Liver (tissue), 9 donors: ENCODE measurements around the gene GLRX. TPM values are rescaled to one million over a fixed set of nuclear protein-coding genes. Genes with fewer than 3 reads are reported as not detected.

Source experiments
- DNase-seq: peaks from one replicate; pipeline ENCODE4 v3.0.0-alpha.2; 2017; ENCODE audit warnings: low spot score
- H3K27ac ChIP-seq, 2 donors: one replicate each; pipeline ENCODE4 v1.7.0; 2013; ENCODE audit warnings: inconsistent platforms in 2 of 2, low read length in 2 of 2, control low read depth in 1 of 2, low read depth in 1 of 2, mild to moderate bottlenecking in 1 of 2
- H3K27me3 ChIP-seq, 4 donors: one replicate each; pipeline versions ENCODE4 v1.6.1 to v1.7.0; 2013; ENCODE audit warnings: low read length in 3 of 4, inconsistent platforms in 1 of 4, mild to moderate bottlenecking in 1 of 4, moderate library complexity in 1 of 4; ENCODE audit not compliant: control insufficient read depth in 4 of 4, insufficient read depth in 4 of 4
- H3K36me3 ChIP-seq, 4 donors: one replicate each; pipeline versions ENCODE4 v1.6.1 to v1.7.0; 2013; ENCODE audit warnings: low read length in 3 of 4, mild to moderate bottlenecking in 3 of 4, low read depth in 1 of 4, moderate library complexity in 1 of 4; ENCODE audit not compliant: control insufficient read depth in 4 of 4, insufficient read depth in 3 of 4
- H3K4me1 ChIP-seq, 4 donors: one replicate each; pipeline versions ENCODE4 v1.6.1 to v1.7.0; 2013; ENCODE audit warnings: low read length in 3 of 4, mild to moderate bottlenecking in 3 of 4, moderate library complexity in 1 of 4; ENCODE audit not compliant: control insufficient read depth in 4 of 4, insufficient read depth in 4 of 4
- H3K4me3 ChIP-seq, 3 donors: one replicate each; pipeline versions ENCODE4 v1.6.1 to v1.7.0; 2013; ENCODE audit warnings: low read length in 3 of 3, control low read depth in 1 of 3, low read depth in 1 of 3, mild to moderate bottlenecking in 1 of 3
- H3K9ac ChIP-seq, 2 donors: one replicate each; pipeline ENCODE4 v1.7.0; 2013; ENCODE audit warnings: low read length in 2 of 2, mild to moderate bottlenecking in 2 of 2, moderate library complexity in 2 of 2, control low read depth in 1 of 2, low read depth in 1 of 2
- H3K9me3 ChIP-seq, 4 donors: one replicate each; pipeline versions ENCODE4 v1.6.1 to v1.7.0; 2013; ENCODE audit warnings: low read length in 3 of 4; ENCODE audit not compliant: control insufficient read depth in 4 of 4
- ATF3 ChIP-seq: IDR thresholded peaks from 2 replicates; pipeline ENCODE4 v1.6.1; 2016; ENCODE audit warnings: antibody characterized with exemption
- CTCF ChIP-seq: fragments of 150-350 bp; IDR thresholded peaks from 2 replicates; pipeline ENCODE4 v1.5.1; 2017; ENCODE audit warnings: improper control_type of control experiment, low read depth, low read length; ENCODE audit not compliant: missing input control
- EGR1 ChIP-seq, 2 donors: IDR thresholded peaks; 2 replicates each; pipeline ENCODE4 v1.6.1; 2016 to 2018; ENCODE audit warnings: antibody characterized with exemption in 2 of 2, low read depth in 2 of 2
- FOXA1 ChIP-seq: IDR thresholded peaks from 2 replicates; pipeline ENCODE4 v1.6.1; 2016; ENCODE audit warnings: antibody characterized with exemption
- FOXA2 ChIP-seq: IDR thresholded peaks from 2 replicates; pipeline ENCODE4 v1.6.1; 2016; ENCODE audit warnings: antibody characterized with exemption
- GABPA ChIP-seq, 2 donors: IDR thresholded peaks in 1 of 2; conservative IDR thresholded peaks in 1 of 2; 2 replicates each; pipeline ENCODE4 v1.6.1; 2016; ENCODE audit warnings: antibody characterized with exemption in 2 of 2, mild to moderate bottlenecking in 1 of 2, moderate library complexity in 1 of 2
- HNF4A ChIP-seq, 2 donors: conservative IDR thresholded peaks; 2 replicates each; pipeline ENCODE4 v1.6.1; 2016; ENCODE audit warnings: antibody characterized with exemption in 2 of 2, mild to moderate bottlenecking in 2 of 2
- HNF4G ChIP-seq: IDR thresholded peaks from 2 replicates; pipeline ENCODE4 v1.6.1; 2016; ENCODE audit warnings: antibody characterized with exemption
- JUND ChIP-seq, 2 donors: IDR thresholded peaks; 2 replicates each; pipeline ENCODE4 v1.6.1; 2016; ENCODE audit warnings: antibody characterized with exemption in 2 of 2
- MAX ChIP-seq: IDR thresholded peaks from 2 replicates; pipeline ENCODE4 v1.6.1; 2016; ENCODE audit warnings: antibody characterized with exemption
- RAD21 ChIP-seq, 2 donors: IDR thresholded peaks; 2 replicates each; pipeline ENCODE4 v1.6.1; 2016; ENCODE audit warnings: antibody characterized with exemption in 2 of 2, mild to moderate bottlenecking in 2 of 2
- REST ChIP-seq: IDR thresholded peaks from 2 replicates; pipeline ENCODE4 v1.6.1; 2016; ENCODE audit warnings: antibody characterized with exemption, mild to moderate bottlenecking
- RXRA ChIP-seq, 2 donors: IDR thresholded peaks; 2 replicates each; pipeline ENCODE4 v1.6.1; 2017 to 2018; ENCODE audit warnings: antibody characterized with exemption in 2 of 2, mild to moderate bottlenecking in 1 of 2
- SP1 ChIP-seq: IDR thresholded peaks from 2 replicates; pipeline ENCODE4 v1.6.1; 2018; ENCODE audit warnings: antibody characterized with exemption, mild to moderate bottlenecking
- TAF1 ChIP-seq: conservative IDR thresholded peaks from 2 replicates; pipeline ENCODE4 v1.6.1; 2016; ENCODE audit warnings: antibody characterized with exemption, mild to moderate bottlenecking
- YY1 ChIP-seq: IDR thresholded peaks from 2 replicates; pipeline ENCODE4 v1.6.1; 2016; ENCODE audit warnings: antibody characterized with exemption, mild to moderate bottlenecking
- ZBTB33 ChIP-seq: IDR thresholded peaks from 2 replicates; pipeline ENCODE4 v1.6.1; 2016; ENCODE audit warnings: antibody characterized with exemption
- WGBS: extraction: QIAGEN DNeasy Blood & Tissue Kit; methylation state at CpG from one replicate; pipeline ENCODE4 v1.1.7; 2013; 5-methylcytosine and 5-hydroxymethylcytosine counted together
- polyA plus RNA-seq, 2 donors: library from polyadenylated mRNA; stranded (reverse) in 1 of 2; unstranded in 1 of 2; fragments of 200-250 nt in 1 of 2; fragments of >200 nt in 1 of 2; fragmentation: Nextera tagmentation in 1 of 2; extraction: Ambion mirVana in 1 of 2; gene quantifications; one replicate each; pipeline versions ENCODE4 v1.2.1 to v1.2.3, GENCODE V29; 2013 to 2015
- total RNA-seq, 2 donors: library from RNA; depleted of rRNA; stranded (reverse); fragments of >200 nt; gene quantifications; one replicate each; pipeline ENCODE4 v1.2.3, GENCODE V29; 2014
- donor health status: healthy.
- donor health status: healthy.
- donor health status: healthy.
- donor health status: healthy.
- donor health status: healthy.

GLRX gene
- total and polyA plus RNA-seq, 4 donors, result 48.2 to 187 (median 107) TPM

GRCh38 chr5:95830226-95830625 lies 7.7 kb upstream of the GLRX start:
- Histone ChIP-seq H3K27me3 (no peaks in the 10 kb centered on the region), H3K9ac (no peak overlapping the region), H3K27ac (no peak overlapping the region), H3K4me1 (peaks cover 3 to 44% (median 31%) of the 10 kb centered on the region in 4 donors), H3K9me3 (no peaks in the 10 kb centered on the region), H3K36me3 (no peaks in the 10 kb centered on the region), H3K4me3 (no peak overlapping the region)
- no peak for TF ChIP-seq YY1
- TF ChIP-seq JUND (IDR thresholded peaks at IDR 0.05), result no peak
- TF ChIP-seq FOXA2, result no peak
- no peak for TF ChIP-seq ZBTB33
- TF ChIP-seq FOXA1, result no peak
- no peak for TF ChIP-seq HNF4A (conservative IDR thresholded peaks at IDR 0.05)
- TF ChIP-seq RAD21 (IDR thresholded peaks at IDR 0.05), result no peak
- no peak for TF ChIP-seq HNF4G
- TF ChIP-seq RXRA (IDR thresholded peaks at IDR 0.05), result no peak
- no peak for TF ChIP-seq SP1
- no peak for TF ChIP-seq ATF3
- no peak for TF ChIP-seq REST
- TF ChIP-seq TAF1, result no peak
- 95% methylated on average over 2 of the region's 2 CpGs for WGBS
- DNase-seq, result no peak

GRCh38 chr5:95827892-95828246 lies 5.3 kb upstream of the GLRX start:
- Histone ChIP-seq H3K36me3 (no peaks in the 10 kb centered on the region), H3K9me3 (no peaks in the 10 kb centered on the region), H3K4me3 (no peak overlapping the region), H3K27ac (peak overlapping the region; percentile 91 to 94), H3K27me3 (no peaks in the 10 kb centered on the region), H3K4me1 (peaks cover 0 to 57% (median 35%) of the 10 kb centered on the region in 4 donors), H3K9ac (peak overlapping the region in 1 of 2 donors; percentile 16)
- no peak for DNase-seq
- WGBS, result 83% methylated on average over 3 of the region's 3 CpGs
- TF ChIP-seq SP1, result no peak
- TF ChIP-seq GABPA (IDR thresholded peaks at IDR 0.05 in 1 of 2, conservative IDR thresholded peaks at IDR 0.05 in 1 of 2), result no peak
- TF ChIP-seq ZBTB33, result no peak
- no peak for TF ChIP-seq MAX
- TF ChIP-seq ATF3, result no peak
- no peak for TF ChIP-seq YY1
- TF ChIP-seq RXRA (IDR thresholded peaks at IDR 0.05), result no peak
- TF ChIP-seq TAF1, result no peak
- no peak for TF ChIP-seq EGR1 (IDR thresholded peaks at IDR 0.05; ENCODE audit: low read depth in 2 of 2)
- TF ChIP-seq FOXA2, result no peak
- no peak for TF ChIP-seq FOXA1
- TF ChIP-seq REST, result no peak
- no peak for TF ChIP-seq HNF4A (conservative IDR thresholded peaks at IDR 0.05)
- TF ChIP-seq CTCF, result no peak
- no peak for TF ChIP-seq JUND (IDR thresholded peaks at IDR 0.05)
